ENCODE measurements around the gene TSSK2. TPM values are rescaled to one million over a fixed set of nuclear protein-coding genes. Genes with fewer than 3 reads are reported as not detected.
"Not testable (repeated sequence)": the region's sequence is repeated elsewhere in the genome, so short reads cannot be mapped to it uniquely, and the experiment has no call there.

Gene TSSK2
- polyA plus RNA-seq (2014; cell fraction: cytosol; rRNA removed), result not detected in 2 replicates
- not detected in 2 replicates for polyA plus RNA-seq (2014; cell fraction: nucleus; rRNA removed)

DNA sequence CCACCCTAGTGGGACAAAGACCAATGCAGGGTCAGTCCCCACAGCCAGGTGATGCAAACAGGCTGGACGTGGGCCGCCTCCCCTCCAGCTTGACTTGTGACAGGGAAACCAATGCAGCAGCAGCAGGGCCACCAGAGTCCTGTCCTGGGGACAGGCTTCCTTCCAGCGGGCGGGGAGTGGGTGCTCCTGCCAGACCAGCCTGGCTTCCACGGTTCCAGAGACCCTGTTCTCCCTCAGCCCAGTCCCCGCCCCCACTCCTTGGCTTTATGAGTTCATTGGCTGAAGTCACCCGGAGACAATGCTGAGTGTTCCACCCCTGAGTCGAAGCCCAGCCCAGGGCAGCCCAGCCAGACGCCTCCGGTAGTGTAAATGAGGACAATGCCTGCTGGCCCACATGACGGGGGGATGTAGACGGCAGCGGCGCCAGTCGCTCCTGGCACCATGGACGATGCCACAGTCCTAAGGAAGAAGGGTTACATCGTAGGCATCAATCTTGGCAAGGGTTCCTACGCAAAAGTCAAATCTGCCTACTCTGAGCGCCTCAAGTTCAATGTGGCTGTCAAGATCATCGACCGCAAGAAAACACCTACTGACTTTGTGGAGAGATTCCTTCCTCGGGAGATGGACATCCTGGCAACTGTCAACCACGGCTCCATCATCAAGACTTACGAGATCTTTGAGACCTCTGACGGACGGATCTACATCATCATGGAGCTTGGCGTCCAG is at the start of gene TSSK2:
TSS of gene TSSK2 (plus strand) at position 350 of the 726 bp plus-strand sequence. CDS start at position 442, 92 bp downstream.
- no peak for DNase-seq (ENCODE audit: low spot score)

DNA sequence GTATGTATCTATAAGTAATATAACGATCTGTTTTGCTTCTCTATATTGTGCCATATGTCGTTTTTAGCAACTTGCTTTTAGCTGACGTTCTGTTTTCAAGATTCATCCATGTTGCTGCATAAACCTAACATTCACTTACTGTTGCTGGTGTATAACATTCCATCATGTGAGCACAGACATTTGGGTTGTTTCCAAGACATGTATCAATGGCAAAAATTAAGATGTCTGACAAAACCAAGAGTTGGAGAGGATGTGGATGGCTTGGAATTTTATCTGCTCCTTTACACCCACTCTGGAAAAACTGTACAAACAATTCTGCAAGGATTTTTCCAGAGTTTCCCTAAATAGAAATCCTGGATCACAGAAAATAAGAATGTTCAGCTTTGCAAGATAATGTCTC is 49.8 kb upstream of the TSSK2 start:
- no peak for DNase-seq (ENCODE audit: low spot score)

DNA sequence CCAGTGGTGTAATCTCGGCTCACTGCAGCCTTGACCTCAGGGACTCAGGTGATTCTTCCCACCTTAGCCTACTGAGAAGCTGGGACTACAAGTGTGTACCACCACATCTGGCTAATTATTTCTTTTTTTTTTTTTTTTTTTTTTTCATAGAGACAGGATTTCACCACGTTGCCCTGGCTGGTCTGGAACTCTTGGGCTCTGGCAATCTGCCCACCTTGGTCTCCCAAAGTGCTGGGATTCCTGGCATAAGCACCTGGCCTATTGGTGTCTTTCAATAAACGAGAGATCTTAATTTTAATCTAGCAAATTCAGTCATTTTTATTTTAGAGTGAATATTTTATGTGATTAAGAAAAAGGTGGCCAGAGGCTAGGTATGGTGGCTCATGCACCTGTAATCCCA is 49.0 kb upstream of the TSSK2 start:
- DNase-seq (ENCODE audit: low spot score), result no peak

DNA sequence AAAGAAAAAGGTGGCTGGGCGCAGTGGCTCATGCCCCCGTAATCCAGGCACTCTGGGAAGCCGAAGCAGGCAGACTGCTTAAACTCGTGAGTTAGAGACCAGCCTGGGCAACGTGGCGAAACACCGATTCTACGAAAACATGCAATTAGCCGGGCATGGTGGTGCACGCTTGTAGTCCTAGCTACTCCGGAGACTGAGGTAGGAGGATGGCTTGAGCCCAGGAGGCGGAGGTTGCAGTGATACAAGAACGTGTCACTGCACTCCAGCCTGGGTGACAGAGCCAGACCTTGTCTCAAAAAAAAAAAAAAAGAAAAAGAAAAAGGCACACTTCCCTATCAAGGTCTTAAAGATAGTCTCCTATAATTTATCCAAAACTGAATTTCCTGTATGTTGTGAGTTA is 48.3 kb upstream of the TSSK2 start:
- DNase-seq (ENCODE audit: low spot score), result no peak

DNA sequence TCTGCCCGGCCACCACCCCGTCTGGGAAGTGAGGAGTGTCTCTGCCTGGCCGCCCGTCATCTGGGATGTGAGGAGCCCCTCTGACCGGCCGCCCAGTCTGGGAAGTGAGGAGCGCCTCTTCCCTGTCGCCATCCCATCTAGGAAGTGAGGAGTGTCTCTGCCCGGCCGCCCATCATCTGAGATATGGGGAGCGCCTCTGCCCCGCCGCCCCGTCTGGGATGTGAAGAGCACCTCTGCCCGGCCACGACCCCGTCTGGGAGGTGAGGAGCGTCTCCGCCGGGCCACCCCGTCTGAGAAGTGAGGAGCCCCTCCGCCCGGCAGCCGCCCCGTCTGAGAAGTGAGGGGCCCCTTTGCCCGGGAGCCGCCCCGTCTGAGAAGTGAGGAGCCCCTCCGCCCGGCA is 47.0 kb upstream of the TSSK2 start:
- DNase-seq (ENCODE audit: low spot score), result not testable (repeated sequence)

DNA sequence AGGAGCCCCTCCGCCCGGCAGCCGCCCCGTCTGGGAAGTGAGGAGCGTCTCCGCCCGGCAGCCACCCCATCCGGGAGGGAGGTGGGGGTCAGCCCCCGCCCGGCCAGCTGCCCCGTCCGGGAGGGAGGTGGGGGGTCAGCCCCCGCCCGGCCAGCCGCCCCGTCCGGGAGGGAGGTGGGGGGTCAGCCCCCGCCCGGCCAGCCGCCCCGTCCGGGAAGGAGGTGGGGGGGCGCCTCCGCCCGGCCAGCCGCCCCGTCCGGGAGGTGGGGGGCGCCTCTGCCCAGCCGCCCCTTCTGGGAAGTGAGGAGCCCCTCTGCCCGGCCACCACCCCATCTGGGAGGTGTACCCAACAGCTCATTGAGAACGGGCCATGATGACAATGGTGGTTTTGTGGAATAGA is 46.5 kb upstream of the TSSK2 start:
- DNase-seq (ENCODE audit: low spot score), result not testable (repeated sequence)

DNA sequence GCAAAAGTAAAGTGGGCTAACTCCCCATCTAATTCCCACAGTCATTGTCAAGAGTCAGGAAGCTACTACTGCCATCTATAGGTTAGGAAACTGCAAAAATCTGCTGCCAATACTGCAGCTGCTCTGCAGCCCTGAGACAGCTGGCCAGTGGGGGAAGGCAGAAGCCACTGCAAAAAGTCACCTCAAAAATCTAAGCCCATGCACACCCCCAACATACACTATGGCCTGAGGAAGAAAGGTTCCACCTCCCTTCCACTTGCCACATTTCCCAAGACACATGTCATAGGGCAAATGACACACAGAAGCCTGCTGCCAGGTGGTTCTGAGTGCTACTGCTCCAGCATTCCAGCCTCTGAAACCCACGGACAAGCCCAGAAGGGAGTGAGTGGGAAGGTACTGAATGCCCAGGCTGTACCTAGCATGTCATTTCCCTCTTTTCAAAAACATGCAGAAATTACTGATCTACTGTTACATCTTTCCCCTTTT is 45.8 kb upstream of the TSSK2 start:
- DNase-seq (ENCODE audit: low spot score), result peak; percentile 18

DNA sequence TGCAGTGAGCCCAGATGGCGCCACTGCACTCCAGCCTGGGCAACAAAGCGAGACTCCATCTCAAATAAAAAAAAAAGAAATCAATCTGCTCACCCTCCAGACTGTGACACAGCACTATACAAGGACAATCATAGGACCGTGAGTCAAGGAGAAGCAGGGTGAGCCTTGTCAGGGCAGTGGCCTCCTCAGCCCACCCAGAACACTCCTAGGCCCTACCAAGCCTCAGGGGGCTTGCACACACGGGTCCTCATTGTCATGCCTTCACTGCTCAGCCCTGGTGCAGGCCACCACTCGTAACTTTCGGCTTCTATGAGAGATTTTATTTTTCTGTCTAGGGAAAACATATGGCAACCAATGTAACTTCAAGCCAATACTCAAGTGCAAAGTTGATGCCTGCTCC is 44.7 kb upstream of the TSSK2 start:
- DNase-seq (ENCODE audit: low spot score), result no peak

DNA sequence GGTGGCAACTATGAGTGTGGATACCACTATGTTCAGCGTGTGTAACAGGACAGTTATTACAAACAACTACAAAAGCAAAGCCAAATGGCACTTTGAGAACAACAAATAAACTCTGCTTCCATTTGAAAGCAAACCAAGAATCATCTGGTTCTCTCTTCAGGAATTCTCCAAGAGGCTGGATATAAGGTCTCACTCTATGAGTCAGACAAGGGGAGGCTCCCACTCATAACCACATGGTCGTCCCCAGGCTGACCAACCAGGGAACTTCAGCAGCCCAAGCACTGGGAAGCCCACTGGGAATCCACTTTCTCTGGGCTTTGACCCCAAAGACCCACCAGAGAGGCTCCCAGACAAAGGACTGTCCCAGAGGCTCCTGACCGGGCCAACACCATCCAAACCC is 44.2 kb upstream of the TSSK2 start:
- no peak for DNase-seq (ENCODE audit: low spot score)

DNA sequence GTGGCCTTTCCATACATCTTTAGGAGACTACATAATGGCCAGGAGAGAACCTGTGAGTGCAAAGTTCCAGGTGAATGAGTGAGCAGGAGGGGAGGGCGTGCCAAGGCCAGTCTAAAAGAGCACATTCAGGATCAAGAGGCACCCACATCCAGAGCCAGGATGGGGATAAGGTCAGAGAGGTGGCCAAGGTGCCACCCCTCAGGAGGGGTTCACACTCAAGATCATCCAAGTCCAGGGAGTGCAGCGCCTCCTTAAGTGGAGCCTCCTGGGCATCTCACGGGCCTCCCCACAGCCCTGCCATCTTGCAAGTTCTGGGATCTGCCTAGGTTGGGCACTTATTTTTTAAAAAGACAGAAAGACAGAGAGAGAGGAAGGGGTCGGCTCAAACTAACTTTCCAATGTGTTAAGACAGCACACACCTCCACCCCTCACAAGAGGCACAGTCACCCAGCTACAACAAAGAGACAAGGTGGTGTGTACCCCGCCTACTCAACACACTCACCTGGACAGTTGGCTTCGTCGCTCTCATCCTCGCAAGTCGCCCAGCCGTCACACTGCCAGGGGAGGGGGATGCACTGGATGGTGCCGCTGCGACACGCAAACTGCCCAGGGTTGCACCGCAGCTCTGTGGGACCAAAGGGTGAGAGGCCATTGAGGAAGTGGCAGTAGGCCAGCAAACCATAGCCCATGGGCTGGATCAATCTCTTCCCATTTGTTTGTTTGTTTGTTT is 42.1 kb upstream of the TSSK2 start:
- DNase-seq (ENCODE audit: low spot score), result no peak

DNA sequence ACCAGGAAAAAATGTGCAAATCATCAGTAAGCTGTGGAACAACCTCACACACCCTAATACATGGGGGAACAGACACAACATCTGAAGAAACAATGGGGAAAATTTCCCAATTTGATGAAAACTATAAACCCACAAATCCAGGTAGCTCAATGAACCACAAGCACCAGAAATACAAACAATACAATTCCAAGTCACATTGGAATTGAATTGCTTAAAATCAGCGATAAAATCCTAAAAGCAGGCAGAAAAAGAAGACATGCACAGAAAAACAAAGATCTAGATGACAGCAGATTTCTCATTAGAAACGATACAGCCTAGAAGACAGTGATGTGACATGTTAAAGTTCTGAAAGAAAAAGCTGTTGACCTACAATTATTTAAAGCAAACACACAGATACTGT is 40.9 kb upstream of the TSSK2 start:
- DNase-seq (ENCODE audit: low spot score), result no peak

DNA sequence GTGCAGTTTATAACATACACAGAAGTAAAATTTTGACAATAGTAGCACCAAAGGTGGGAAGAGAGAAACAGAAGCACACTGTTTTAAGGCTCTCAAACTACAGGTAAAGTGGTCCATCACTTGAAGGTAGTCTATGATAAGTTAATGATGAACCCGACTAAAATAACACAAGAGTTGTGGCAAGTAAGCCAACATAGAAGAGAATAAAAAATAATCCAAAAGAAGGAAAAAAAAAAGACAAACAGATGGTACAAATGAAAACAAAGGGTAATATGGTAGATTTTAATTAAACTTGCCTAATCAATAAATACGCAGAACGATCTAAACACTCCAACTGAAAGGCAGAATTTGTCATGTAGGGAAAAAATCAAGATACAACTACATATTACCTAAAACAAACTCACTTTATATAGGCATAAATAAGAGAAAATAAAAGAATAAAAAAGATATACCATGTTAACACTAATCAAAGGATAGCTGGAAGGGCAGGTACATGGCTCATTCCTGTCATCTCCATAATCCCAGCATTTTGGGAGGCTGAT is 40.5 kb upstream of the TSSK2 start:
- no peak for DNase-seq (ENCODE audit: low spot score)

DNA sequence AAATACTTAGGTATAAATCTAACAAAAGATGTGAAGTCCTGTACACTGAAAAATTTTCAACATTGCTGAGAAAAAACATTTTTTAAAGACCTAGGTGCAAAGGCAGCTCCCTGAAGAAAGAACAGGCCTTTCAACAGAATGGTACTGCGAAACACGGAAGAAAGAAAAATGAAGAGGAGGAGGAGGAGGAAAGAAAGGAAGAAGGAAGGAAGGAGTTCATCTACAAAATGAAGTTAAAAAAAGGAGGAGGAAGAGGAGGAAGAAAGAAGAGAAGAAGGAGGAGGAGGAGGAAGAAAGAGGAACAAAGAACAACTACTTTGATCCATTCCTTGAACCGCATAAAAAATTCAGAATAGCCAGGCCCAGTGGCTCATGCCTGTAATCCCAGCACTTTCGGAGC is 38.4 kb upstream of the TSSK2 start:
- DNase-seq (ENCODE audit: low spot score), result no peak

DNA sequence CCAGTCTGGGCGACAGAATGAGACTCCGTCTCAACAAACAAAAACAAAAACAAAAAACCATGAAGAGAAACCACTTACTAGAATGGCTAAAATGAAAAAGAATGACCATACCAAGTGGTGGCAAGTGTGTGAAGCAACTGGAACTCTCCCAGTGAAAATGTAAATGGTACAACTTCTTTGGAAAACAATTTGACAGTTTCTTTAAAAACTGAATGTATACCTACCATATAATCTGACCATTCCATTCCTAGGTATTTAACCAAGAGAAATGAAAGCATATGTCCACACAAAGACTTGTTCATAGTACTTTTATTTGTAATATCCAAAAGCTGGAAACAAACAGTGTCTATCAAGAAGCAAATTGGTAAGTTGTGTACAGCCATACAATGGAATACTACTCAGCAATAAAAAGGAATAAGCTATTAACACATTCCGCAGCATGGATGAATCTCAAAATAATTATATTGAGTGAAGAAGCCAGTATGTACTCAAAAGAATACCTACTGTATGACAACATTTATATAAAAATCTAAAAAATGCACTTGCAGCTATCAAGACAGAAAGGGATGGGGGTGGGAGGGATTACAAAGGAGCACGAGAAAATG is 36.6 kb upstream of the TSSK2 start:
- no peak for DNase-seq (ENCODE audit: low spot score)

DNA sequence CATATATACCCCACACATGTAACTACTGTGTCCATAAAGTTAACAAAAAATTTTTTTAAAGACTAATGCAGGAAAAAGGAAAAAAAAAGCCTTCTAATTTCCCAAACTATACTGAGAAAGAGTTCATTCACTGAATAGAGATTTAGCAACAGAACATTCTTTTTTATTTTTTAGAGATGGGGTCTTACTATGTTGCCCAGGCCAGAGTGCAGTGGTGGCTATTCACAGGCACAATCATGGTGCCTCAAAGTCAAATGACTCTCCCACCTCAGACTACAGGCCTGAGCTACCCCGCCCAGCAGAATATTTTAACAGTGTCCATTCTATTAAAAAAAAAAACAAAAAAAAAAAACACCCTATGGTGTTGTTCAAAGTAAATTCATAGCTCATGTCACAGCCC is 34.6 kb upstream of the TSSK2 start:
- DNase-seq (ENCODE audit: low spot score), result no peak

DNA sequence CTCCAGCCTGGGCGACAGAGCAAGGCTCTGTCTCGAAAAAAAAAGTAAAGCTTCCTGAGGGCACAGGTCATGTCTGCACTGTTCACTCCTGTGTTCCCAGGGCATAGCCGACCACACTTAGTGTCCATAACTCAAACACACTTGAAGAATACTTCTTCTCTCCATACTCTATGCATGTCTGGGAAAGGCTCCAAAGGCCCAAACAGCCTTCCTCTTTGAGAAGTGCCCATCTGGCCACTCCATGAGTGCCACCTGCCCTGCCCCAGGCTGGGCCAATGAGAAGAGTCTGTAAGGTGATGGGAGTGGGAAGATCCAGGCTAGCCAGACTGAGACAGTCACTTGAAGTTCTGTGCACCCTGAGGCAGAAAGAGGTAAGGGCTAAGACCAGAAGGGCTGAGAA is 33.6 kb upstream of the TSSK2 start:
- no peak for DNase-seq (ENCODE audit: low spot score)

DNA sequence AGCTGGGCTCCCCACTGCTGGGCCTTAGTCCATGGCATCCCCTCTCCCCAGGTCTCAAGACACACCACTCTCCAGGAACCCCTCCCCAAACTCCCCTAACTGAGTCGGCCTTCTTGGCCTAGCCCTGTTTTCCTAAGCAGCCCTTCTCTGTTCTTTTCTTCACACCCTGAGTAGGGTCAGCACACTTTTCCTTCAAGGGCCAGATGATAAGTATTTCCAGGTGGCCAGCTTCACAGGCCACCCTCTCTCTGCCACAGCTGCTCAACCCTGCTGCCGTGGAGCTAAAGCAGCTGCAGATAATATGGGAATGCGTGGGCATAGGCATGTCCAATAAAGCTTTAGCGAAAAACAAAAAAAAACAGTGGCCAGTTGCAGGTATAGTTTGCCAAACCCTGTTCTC is 33.0 kb upstream of the TSSK2 start:
- DNase-seq (ENCODE audit: low spot score), result no peak

DNA sequence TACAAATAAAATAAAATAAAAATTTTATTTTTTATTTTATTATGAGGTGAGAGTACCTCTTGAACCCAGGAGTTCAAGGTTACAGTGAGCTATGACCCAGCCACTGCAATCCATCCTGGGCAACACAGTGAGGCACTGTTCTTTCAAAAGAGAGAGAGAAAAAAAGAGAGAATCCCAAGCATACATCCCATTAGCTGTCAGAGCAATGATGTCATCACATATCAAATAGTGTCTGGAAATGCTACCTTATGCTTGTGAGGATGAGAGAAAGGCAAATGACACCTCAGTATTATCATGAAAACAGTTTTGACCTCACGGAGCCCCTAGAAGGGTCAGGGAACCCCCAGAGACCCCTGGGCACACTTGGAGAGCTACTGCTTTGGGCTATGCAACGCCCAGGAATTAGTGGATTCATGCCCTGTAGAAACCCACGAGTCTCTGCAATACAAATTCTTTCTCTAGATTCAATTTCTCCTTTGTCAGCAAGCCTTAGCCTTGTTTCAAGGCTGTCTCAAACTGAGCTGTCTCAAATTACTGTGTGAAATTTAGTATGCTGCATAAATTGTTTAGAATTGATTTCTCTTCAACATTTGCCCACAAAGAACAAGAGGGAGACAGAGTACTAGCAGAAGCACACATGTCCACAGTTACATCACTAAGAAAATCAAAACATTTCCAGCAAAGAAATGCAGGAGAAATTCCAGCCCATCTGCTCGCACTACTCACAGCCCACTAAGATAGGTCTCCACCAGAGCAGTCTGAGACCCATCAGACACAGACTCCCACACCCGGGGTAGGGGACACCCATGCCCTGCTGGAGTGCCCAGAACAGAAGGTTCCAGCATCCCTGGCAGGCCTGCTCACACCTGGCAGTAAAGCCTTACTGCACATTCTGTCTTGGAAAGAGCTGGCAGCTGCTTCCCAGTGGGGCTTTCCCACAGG is 27.0 kb upstream of the TSSK2 start:
- no peak for DNase-seq (ENCODE audit: low spot score)

DNA sequence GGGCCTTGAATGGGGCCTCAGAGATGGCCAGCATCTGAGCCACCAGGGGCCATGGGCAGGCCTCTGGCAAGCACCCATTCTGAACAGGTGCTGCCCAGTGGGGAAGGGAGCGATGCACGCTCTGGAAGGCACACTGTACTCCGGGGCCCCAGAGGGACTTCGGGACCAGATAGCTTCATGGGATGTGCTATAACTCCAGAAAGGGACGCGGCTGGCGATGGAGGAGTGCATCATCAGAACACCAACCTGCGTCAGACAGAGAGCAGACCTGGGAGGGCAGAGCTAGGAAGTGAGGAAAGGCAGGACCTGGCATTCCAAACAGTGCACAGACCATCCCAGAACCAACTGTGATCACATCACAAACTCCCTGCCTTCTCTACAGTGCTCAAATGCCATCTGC is 25.7 kb upstream of the TSSK2 start:
- no peak for DNase-seq (ENCODE audit: low spot score)

DNA sequence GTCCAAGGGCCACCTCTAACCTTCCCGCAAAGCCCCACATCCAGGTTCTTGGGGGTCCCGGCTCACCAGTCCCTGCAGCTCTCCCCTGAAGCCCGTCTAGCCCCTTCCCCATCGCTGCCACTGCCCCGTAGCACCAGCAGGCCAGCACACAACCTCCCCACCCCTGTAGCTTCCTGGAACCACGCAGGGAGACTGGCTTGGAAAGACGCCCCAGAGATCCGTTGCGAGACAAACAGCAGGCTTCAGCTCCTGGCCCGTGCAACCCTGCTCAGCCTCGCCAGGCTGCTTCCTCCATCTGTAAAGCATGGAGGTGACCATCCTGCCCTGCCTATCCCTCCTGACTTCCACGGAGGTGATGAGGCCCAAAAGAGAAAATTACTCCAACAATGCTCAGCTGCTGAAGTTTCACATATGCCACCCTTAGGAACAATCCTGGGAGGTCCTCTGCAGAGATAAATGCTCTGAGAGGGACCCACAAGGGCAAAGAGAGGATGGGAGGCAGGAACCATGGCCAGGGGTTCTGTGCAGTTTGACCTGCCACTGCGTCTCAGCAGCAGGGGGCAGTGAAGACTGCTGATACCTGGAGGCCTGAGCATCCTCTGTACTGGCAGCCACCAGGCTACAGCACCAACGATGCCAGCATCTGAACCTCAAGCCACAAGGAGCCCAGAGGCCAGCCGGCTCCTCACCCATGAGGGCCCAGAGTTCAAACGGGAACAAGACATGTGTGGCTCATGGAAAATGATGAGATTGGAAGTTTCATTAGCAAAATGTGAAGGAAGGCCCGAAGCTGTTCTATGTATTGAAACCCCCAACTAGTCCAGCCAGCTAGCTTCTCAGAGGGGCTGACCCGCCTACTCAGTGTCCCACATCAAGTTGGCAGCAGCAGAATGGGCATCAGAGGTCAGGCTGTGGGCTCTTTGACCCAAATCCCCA is 25.0 kb upstream of the TSSK2 start:
- no peak for DNase-seq (ENCODE audit: low spot score)

Measured in SK-N-DZ (cell line).